ENCODE results near the gene MLEC. TPM values are rescaled to one million over a fixed set of nuclear protein-coding genes. Genes with fewer than 3 reads are reported as not detected.
A peak's percentile ranks its signal among the peaks of the same experiment; 100 is the strongest.

MLEC gene
- total and polyA plus RNA-seq, 9 of the 15 experiments (the other 6 are each of a cell fraction or from before 2014, with no cell fraction given), result 18.5 to 108 (median 57.8) TPM

GRCh38 chr12:120739031-120739762 is 52.2 kb downstream of the MLEC start:
- FAIRE-seq (no peak), DNase-seq (ENCODE audit: extremely low read depth in 1 of 4, low spot score in 3 of 4) (no peak), ATAC-seq (no peak)
- Histone ChIP-seq H3K27me3 (ENCODE audit: control insufficient read depth in 2 of 2, insufficient read depth in 2 of 2, low read length in 2 of 2) (no peaks in the 10 kb centered on the region), H3K4me2 (ENCODE audit: insufficient read depth, low read length) (no peak overlapping the region), H2AFZ (ENCODE audit: low read depth, low read length) (no peak overlapping the region), H3K36me3 (ENCODE audit: control insufficient read depth, insufficient read depth, low read length) (peaks cover 9% of the 10 kb centered on the region; the same call in 1 of the 3 replicates), H3K27ac (ENCODE audit: extremely low read depth, low read depth, low read length) (no peak overlapping the region), H3K4me1 (replicated peaks in 1 of 2; ENCODE audit: control insufficient read depth in 2 of 2, insufficient read depth in 2 of 2, low read length in 2 of 2) (peaks cover 0 to 16% of the 10 kb centered on the region in 2 experiments; a peak in 2 of 5 replicates), H3K4me3 (no peak overlapping the region), H3K9me1 (ENCODE audit: control insufficient read depth, insufficient read depth, low read length) (no peaks in the 10 kb centered on the region), H4K20me1 (replicated peaks; ENCODE audit: control insufficient read depth, insufficient read depth, low read length) (0 out of 2 replicates have a peak, but pooled peaks cover 5% of the 10 kb centered on the region), H3K79me2 (ENCODE audit: control insufficient read depth, insufficient read depth, low read length) (no peaks in the 10 kb centered on the region), H3K9me3 (replicated peaks; ENCODE audit: control insufficient read depth, insufficient read depth, low read depth, low read length) (no peaks in the 10 kb centered on the region), H3K9ac (ENCODE audit: insufficient read depth in 1 of 2, low read depth in 2 of 2, low read length in 2 of 2) (no peak overlapping the region; a peak in 1 of 4 replicates)
- peak; percentile 57; the same call in 1 of the 2 replicates for TF ChIP-seq ZNF740 (CRISPR knock-in tag; IDR thresholded peaks at IDR 0.05)
- no peak for TF ChIP-seq ZNF740 (tag; IDR thresholded peaks at IDR 0.05)
- no peak for TF ChIP-seq CBX1 (IDR thresholded peaks at IDR 0.05; ENCODE audit: low read depth)
- TF ChIP-seq EHMT2 (IDR thresholded peaks at IDR 0.05), result no peak
- TF ChIP-seq ZBTB33 (CRISPR knock-in tag; IDR thresholded peaks at IDR 0.05), result 0 out of 2 replicates have a peak, but pooled peaks have one; percentile 18
- no peak for TF ChIP-seq GABPA (tag; conservative IDR thresholded peaks at IDR 0.05; ENCODE audit: low read depth)
- TF ChIP-seq ELF4 (CRISPR knock-in tag; IDR thresholded peaks at IDR 0.05), result no peak
- CTCF ChIA-PET (ENCODE audit: low intra/inter-chr PET ratio), result interaction anchor here (0.6 kb wide), 1 partner anchor 233 kb away, joined by 3 read pairs; no protein-coding TSS in a partner anchor
- no TSS peak for BruUV-seq (replicated peaks)
- intact Hi-C loops (cut with micrococcal nuclease) (no loop called here), in situ Hi-C loops (cut with MboI) (no loop called here)
- POLR2A ChIA-PET, result interaction anchor here (0.5 to 0.8 kb wide), 3 partner anchors 8 to 36 kb away, joined by 3 read pairs; no protein-coding TSS in a partner anchor
- WGBS (ENCODE audit: insufficient coverage, low coverage, missing lambda C conversion rate), result 91% methylated on average over 7 of the region's 38 CpGs
